Brain microvascular endothelial cell (primary cell): Measurements from ENCODE around the gene SLC51B.
A peak's percentile ranks its signal among the peaks of the same experiment; 100 is the strongest.
"Not testable (repeated sequence)": the region's sequence is repeated elsewhere in the genome, so short reads cannot be mapped to it uniquely, and the experiment has no call there.

Source experiments
- DNase-seq: peaks from one replicate; pipeline ENCODE4 v3.0.0-alpha.2; 2020
- H3K27ac ChIP-seq: fragments of 250-450 bp; sonication (Bioruptor Pico); 2 replicates; pipeline ENCODE4 v1.5.1; 2020; ENCODE audit warnings: mild to moderate bottlenecking, moderate library complexity
- H3K27me3 ChIP-seq: fragments of 250-450 bp; sonication (Bioruptor Pico); replicated peaks from 2 replicates; pipeline ENCODE4 v1.5.1; 2020; ENCODE audit warnings: mild to moderate bottlenecking
- H3K36me3 ChIP-seq: fragments of 250-450 bp; sonication (Bioruptor Pico); replicated peaks from 2 replicates; pipeline ENCODE4 v1.5.1; 2020; ENCODE audit warnings: mild to moderate bottlenecking
- H3K4me3 ChIP-seq: 2 replicates; pipeline ENCODE4 v1.5.1; 2011; ENCODE audit warnings: low read depth, mild to moderate bottlenecking, control low read depth, low read length, moderate library complexity
- in situ Hi-C: cut with HindIII; loops from 2 replicates; pipeline ENCODE4 v1.10.0; 2017; ENCODE audit warnings: low sequenced_read_pairs, low pct_ligation_motif_present
- TF ChIP-seq, protein P1 (sequence below): IDR thresholded peaks from 2 replicates; pipeline ENCODE4 v1.5.1; 2011; ENCODE audit warnings: low read depth, mild to moderate bottlenecking, moderate library complexity, low read length, control low read depth, inconsistent platforms; ENCODE audit errors: missing control alignments

SLC51B gene

DNA sequence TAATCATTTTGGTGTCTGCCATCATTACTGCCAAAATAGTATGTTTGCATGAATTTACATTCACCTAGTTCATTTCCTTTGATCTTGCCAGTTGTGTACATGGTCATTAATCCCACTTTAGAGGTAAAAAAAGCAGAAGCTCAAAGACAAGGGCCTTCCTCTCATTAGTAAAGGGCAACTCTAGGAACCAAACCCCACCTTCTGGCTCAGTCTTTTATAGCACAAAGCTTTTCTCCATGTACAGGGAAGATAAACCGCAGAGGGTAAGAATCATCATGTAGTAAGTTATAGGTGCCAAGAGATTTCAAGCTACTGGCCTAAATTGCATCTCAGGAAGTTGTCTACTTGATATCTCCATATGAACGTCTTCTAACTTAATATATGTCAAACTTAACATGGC is 36.2 kb upstream of the SLC51B start:
- Histone ChIP-seq H3K27ac (no peak overlapping the region), H3K36me3 (peaks cover 8% of the 10 kb centered on the region), H3K4me3 (no peak overlapping the region), H3K27me3 (no peaks in the 10 kb centered on the region)
- TF ChIP-seq, protein P1, sequence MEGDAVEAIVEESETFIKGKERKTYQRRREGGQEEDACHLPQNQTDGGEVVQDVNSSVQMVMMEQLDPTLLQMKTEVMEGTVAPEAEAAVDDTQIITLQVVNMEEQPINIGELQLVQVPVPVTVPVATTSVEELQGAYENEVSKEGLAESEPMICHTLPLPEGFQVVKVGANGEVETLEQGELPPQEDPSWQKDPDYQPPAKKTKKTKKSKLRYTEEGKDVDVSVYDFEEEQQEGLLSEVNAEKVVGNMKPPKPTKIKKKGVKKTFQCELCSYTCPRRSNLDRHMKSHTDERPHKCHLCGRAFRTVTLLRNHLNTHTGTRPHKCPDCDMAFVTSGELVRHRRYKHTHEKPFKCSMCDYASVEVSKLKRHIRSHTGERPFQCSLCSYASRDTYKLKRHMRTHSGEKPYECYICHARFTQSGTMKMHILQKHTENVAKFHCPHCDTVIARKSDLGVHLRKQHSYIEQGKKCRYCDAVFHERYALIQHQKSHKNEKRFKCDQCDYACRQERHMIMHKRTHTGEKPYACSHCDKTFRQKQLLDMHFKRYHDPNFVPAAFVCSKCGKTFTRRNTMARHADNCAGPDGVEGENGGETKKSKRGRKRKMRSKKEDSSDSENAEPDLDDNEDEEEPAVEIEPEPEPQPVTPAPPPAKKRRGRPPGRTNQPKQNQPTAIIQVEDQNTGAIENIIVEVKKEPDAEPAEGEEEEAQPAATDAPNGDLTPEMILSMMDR: no peak
- no peak for DNase-seq
- in situ Hi-C loops: no loop called here

DNA sequence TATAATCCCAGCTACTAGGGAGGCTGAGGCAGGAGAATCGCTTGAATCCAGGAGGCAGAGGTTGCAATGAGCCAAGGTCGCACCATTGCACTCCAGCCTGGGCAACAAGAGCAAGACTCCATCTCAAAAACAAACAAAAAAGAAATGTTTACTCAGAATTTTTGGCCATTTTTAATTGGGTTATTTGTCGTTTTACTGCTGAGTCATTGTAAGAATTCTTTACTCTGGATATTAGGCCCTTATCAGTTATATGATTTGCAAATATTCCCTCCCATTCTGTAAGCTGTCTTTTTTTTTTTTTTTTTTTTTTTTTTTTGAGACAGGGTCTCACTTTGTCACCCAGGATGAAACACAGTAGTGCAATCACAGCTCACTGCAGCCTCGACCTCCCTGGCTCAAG is 34.0 kb upstream of the SLC51B start:
- peaks cover 19% of the 10 kb centered on the region for H3K36me3 ChIP-seq
- H3K27ac ChIP-seq, H3K27me3 ChIP-seq, in situ Hi-C loops, DNase-seq, H3K4me3 ChIP-seq: not testable (repeated sequence)

DNA sequence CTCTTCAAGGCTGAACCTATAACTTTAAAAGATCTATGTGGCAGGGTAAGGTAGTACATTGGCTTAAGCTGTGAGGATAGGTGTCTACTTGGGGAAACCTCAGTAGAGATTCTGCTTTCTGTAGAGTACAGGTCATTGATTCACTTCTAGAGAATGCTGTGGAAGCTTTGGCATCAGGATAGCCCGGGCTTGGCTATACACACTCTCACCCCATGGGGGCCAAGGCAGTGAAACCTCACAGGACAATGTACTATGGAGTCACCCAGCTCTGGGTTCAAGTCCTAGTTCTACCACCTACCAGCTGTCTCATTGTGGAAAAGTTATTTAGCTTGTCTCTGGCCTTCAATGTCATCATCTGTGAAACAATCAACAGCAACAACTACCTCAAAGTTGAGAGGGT is 24.8 kb upstream of the SLC51B start:
- TF ChIP-seq, protein P1: no peak
- no peak for DNase-seq
- Histone ChIP-seq H3K27me3 (no peaks in the 10 kb centered on the region), H3K4me3 (no peak overlapping the region), H3K36me3 (peaks cover 15% of the 10 kb centered on the region), H3K27ac (no peak overlapping the region)
- in situ Hi-C loops: no loop called here

DNA sequence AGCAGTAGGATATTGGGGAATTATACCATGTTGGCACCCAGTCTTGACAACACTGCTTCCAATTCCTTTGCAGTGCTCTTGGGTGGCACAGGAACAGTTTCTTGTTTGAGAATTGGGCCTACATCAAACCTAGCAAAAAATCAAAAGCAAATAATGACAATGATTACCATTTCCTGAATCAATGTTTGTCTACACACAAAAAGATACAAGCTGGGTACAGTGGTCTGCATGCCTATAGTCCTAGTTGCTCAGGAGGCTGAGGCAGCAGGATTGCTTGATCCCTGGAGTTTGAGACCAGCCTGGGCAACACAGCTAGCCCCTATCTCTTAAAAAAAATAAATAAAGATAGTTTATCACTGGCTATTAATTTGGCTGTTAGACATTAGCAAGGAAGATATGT is 23.7 kb upstream of the SLC51B start:
- in situ Hi-C loops: no loop called here
- H3K27ac ChIP-seq: no peak overlapping the region
- peaks cover 12% of the 10 kb centered on the region for H3K36me3 ChIP-seq
- no peaks in the 10 kb centered on the region for H3K27me3 ChIP-seq
- no peak overlapping the region for H3K4me3 ChIP-seq
- DNase-seq: no peak
- TF ChIP-seq, protein P1: no peak

DNA sequence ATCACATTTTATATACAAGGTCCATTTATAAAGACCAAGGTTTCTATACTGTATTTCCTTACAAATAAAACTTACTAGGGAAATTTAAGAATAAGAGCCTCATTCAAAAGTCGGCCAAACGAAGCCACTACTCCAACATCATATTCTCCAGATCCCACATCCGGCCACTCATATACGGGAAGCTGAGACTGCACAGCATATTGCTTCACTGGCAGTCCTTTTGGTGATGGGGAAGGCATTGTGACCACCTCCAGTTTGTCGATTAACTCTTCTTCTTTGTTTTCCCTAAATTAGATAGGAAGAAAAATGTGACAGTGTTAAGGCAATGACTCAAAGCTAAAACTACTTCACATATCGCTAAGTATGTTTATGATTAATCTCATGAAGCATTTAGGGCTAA is 18.4 kb upstream of the SLC51B start:
- Histone ChIP-seq H3K27ac (no peak overlapping the region), H3K27me3 (no peaks in the 10 kb centered on the region), H3K36me3 (peaks cover 5% of the 10 kb centered on the region), H3K4me3 (no peak overlapping the region)
- TF ChIP-seq, protein P1: no peak
- DNase-seq: no peak
- in situ Hi-C loops: no loop called here

DNA sequence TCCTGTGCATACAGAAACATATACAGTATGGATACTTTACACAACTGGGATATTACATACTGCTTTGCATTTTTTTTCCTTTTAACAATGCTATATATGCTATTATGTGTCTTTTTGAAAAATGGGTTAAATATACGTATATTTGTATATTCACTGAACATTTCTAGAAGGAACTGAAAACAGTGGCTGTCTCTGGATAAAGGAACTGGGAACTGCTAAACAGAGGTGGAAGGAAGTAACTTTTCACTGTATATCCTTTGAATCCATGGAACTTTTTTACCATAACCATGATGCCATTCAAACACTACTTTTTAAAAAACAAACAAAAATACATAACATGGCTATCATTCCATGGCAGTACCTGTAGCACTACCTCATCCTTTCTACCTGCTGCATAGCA is 17.6 kb upstream of the SLC51B start:
- no peaks in the 10 kb centered on the region for H3K27me3 ChIP-seq
- in situ Hi-C loops: no loop called here
- H3K4me3 ChIP-seq: no peak overlapping the region
- no peak for DNase-seq
- TF ChIP-seq, protein P1: no peak
- peaks cover 5% of the 10 kb centered on the region for H3K36me3 ChIP-seq
- no peak overlapping the region for H3K27ac ChIP-seq

DNA sequence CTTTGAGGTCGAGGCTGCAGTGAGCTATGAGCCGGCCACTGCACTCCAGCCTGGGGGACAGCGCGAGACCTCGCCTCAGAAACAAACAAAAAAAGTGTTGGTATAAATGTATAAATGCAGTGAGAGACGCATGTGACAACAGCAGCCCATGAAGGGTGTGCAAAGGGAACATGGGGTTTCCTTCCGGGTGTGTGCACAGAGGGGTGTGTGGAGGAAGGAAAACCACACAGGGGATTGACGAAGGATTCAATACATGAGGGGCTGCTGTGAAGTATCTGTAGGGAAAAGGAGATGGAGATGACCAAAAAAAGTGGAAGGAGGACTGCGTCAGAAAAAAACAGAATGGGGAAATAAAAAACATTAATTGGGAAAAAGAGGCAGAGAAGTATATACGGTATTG is 16.8 kb upstream of the SLC51B start:
- in situ Hi-C loops: no loop called here
- peak overlapping the region; percentile 86 for H3K4me3 ChIP-seq
- no peaks in the 10 kb centered on the region for H3K27me3 ChIP-seq
- DNase-seq: no peak
- H3K36me3 ChIP-seq: peaks cover 5% of the 10 kb centered on the region
- TF ChIP-seq, protein P1: no peak
- no peak overlapping the region for H3K27ac ChIP-seq
